ENCODE data around the gene SGCD.

Gene SGCD

GRCh38 chr5:156326718-156327259 lies at the start of gene SGCD:
SGCD (plus strand) TSS chr5:156327164.
- DNase-seq (ENCODE audit: low read depth): no peak

- DNase-seq (ENCODE audit: low read depth): no peak
These were observed 49.7 kb upstream of the SGCD start for GRCh38 chr5:156277290-156277689.

GRCh38 chr5:156295431-156295830 lies 31.5 kb upstream of the SGCD start:
- DNase-seq (ENCODE audit: low read depth): no peak

GRCh38 chr5:156310115-156310514 lies 16.8 kb upstream of the SGCD start:
- no peak for DNase-seq (ENCODE audit: low read depth)

GRCh38 chr5:156312897-156313694 lies 13.9 kb upstream of the SGCD start:
- DNase-seq (ENCODE audit: low read depth): no peak

- DNase-seq (ENCODE audit: low read depth): no peak
These were observed 12.5 kb upstream of the SGCD start for GRCh38 chr5:156314416-156314815.

- DNase-seq (ENCODE audit: low read depth): no peak
These were observed 4.3 kb upstream of the SGCD start for GRCh38 chr5:156322666-156323065.

GRCh38 chr5:156327296-156327695 lies 332 bp downstream of the SGCD start:
- DNase-seq (ENCODE audit: low read depth): no peak

- no peak for DNase-seq (ENCODE audit: low read depth)
These were observed 1.2 kb downstream of the SGCD start for GRCh38 chr5:156328161-156328560.

GRCh38 chr5:156328766-156329165 lies 1.8 kb downstream of the SGCD start:
- no peak for DNase-seq (ENCODE audit: low read depth)

GRCh38 chr5:156329171-156329611 lies 2.2 kb downstream of the SGCD start:
- no peak for DNase-seq (ENCODE audit: low read depth)

- no peak for DNase-seq (ENCODE audit: low read depth)
These were observed 3.3 kb downstream of the SGCD start for GRCh38 chr5:156330141-156330870.

- no peak for DNase-seq (ENCODE audit: low read depth)
These were observed 4.2 kb downstream of the SGCD start for GRCh38 chr5:156331181-156331580.

- no peak for DNase-seq (ENCODE audit: low read depth)
These were observed 4.9 kb downstream of the SGCD start for GRCh38 chr5:156331845-156332244.

GRCh38 chr5:156332245-156332644 lies 5.3 kb downstream of the SGCD start:
- no peak for DNase-seq (ENCODE audit: low read depth)

GRCh38 chr5:156339139-156339841 lies 12.3 kb downstream of the SGCD start:
- no peak for DNase-seq (ENCODE audit: low read depth)

GRCh38 chr5:156340893-156341292 lies 13.9 kb downstream of the SGCD start:
- DNase-seq (ENCODE audit: low read depth): no peak

- no peak for DNase-seq (ENCODE audit: low read depth)
These were observed 23.3 kb downstream of the SGCD start for GRCh38 chr5:156350256-156350655.

GRCh38 chr5:156351423-156351822 lies 24.5 kb downstream of the SGCD start:
- no peak for DNase-seq (ENCODE audit: low read depth)

GRCh38 chr5:156354571-156354970 lies 27.6 kb downstream of the SGCD start:
- DNase-seq (ENCODE audit: low read depth): no peak

GRCh38 chr5:156356238-156356637 lies 29.3 kb downstream of the SGCD start:
- DNase-seq (ENCODE audit: low read depth): no peak

- no peak for DNase-seq (ENCODE audit: low read depth)
These were observed 32.5 kb downstream of the SGCD start for GRCh38 chr5:156359476-156359875.
